SK-N-SH (cell line): Measurements from ENCODE around the gene SESTD1. TPM values are rescaled to one million over a fixed set of nuclear protein-coding genes. Genes with fewer than 3 reads are reported as not detected.

Source experiments
- CTCF ChIA-PET: fragments of 300-600, 350-600 bp; formaldehyde crosslinking; extraction: SDS; loops from one replicate; lab custom pipeline; 2021; lab: Yijun Ruan, JAX
- POLR2A ChIA-PET: fragments of 350-600 bp; sonication (Branson Sonifier 250); formaldehyde crosslinking; extraction: SDS; loops from one replicate; lab custom pipeline; 2020; ENCODE audit warnings: antibody characterized with exemption, inconsistent platforms; lab: Yijun Ruan, JAX
- DNase-seq: peaks from one replicate; pipeline ENCODE4 v3.0.0; 2012
- H2AFZ ChIP-seq: fragments of 200-600 bp; sonication (generic); 2 replicates; pipeline ENCODE4 v1.8.1; 2016; ENCODE audit warnings: antibody characterized with exemption, mild to moderate bottlenecking, low read depth
- H3F3A ChIP-seq: fragments of 200-600 bp; sonication (generic); replicated peaks from 2 replicates; pipeline ENCODE3; 2016; ENCODE audit warnings: antibody characterized with exemption, mild to moderate bottlenecking; ENCODE audit not compliant: insufficient read depth
- H3K27ac ChIP-seq, 2 experiments: fragments of 200-500 bp in 1 of 2; fragments of 200-600 bp in 1 of 2; sonication (Bioruptor generic) in 1 of 2; sonication (generic), shearing (Covaris generic) in 1 of 2; 2 replicates each; pipeline versions ENCODE4 v1.5.1 to v1.6.1; 2014 to 2016; ENCODE audit warnings: low read depth in 2 of 2, inconsistent platforms in 1 of 2, low read length in 1 of 2, mild to moderate bottlenecking in 1 of 2, mixed read lengths in 1 of 2
- H3K27me3 ChIP-seq: fragments of 200-600 bp; sonication (generic), shearing (Covaris generic); 2 replicates; pipeline ENCODE4 v1.6.1; 2016; ENCODE audit warnings: mixed run types; ENCODE audit not compliant: insufficient read depth
- H3K36me3 ChIP-seq, 2 experiments: fragments of 200-500 bp in 1 of 2; fragments of 200-600 bp in 1 of 2; sonication (Bioruptor generic) in 1 of 2; sonication (generic) in 1 of 2; replicated peaks in 1 of 2; 2 replicates each; pipeline versions ENCODE3 to v1.5.1; 2014 to 2016; ENCODE audit warnings: low read length in 1 of 2, mild to moderate bottlenecking in 1 of 2; ENCODE audit not compliant: insufficient read depth in 2 of 2, control insufficient read depth in 1 of 2
- H3K4me1 ChIP-seq, 2 experiments: fragments of 200-500 bp in 1 of 2; fragments of 200-600 bp in 1 of 2; sonication (Bioruptor generic) in 1 of 2; sonication (generic), shearing (Covaris generic) in 1 of 2; 2 replicates each; pipeline versions ENCODE4 v1.5.1 to v1.6.1; 2014 to 2016; ENCODE audit warnings: low read depth in 1 of 2, low read length in 1 of 2, mixed run types in 1 of 2; ENCODE audit not compliant: insufficient read depth in 2 of 2, control insufficient read depth in 1 of 2
- H3K4me2 ChIP-seq: fragments of 200-600 bp; sonication (generic), shearing (Covaris generic); 2 replicates; pipeline ENCODE4 v1.6.1; 2017; ENCODE audit warnings: mixed run types
- H3K4me3 ChIP-seq, 2 experiments: fragments of 200-500 bp in 1 of 2; fragments of 200-600 bp in 1 of 2; sonication (Bioruptor generic) in 1 of 2; sonication (generic), shearing (Covaris generic) in 1 of 2; 2 replicates each; pipeline versions ENCODE4 v1.5.1 to v1.8.1; 2014 to 2016; ENCODE audit warnings: low read depth in 2 of 2, inconsistent platforms in 1 of 2, low read length in 1 of 2, mild to moderate bottlenecking in 1 of 2, mixed read lengths in 1 of 2, moderate library complexity in 1 of 2
- H3K79me2 ChIP-seq: fragments of 200-600 bp; sonication (generic); 2 replicates; pipeline ENCODE4 v1.8.1; 2017; ENCODE audit warnings: mild to moderate bottlenecking; ENCODE audit not compliant: insufficient read depth
- H3K9ac ChIP-seq: fragments of 200-600 bp; sonication (generic); 2 replicates; pipeline ENCODE4 v1.6.1; 2017; ENCODE audit warnings: mixed run types
- H3K9me2 ChIP-seq: fragments of 200-600 bp; sonication (generic); 2 replicates; pipeline ENCODE4 v1.6.1; 2017; ENCODE audit warnings: mixed run types
- H3K9me3 ChIP-seq: fragments of 200-600 bp; sonication (generic); 2 replicates; pipeline ENCODE4 v1.6.1; 2017; ENCODE audit warnings: mixed run types, mild to moderate bottlenecking, moderate library complexity
- H4K20me1 ChIP-seq: fragments of 200-600 bp; sonication (generic); 2 replicates; pipeline ENCODE4 v1.6.1; 2017; ENCODE audit warnings: mild to moderate bottlenecking, mixed run types; ENCODE audit not compliant: insufficient read depth
- EP300 ChIP-seq, 2 experiments: IDR thresholded peaks; 2 replicates each; pipeline versions ENCODE4 v1.4.0 to v1.6.1; 2012; ENCODE audit warnings: borderline replicate concordance in 1 of 2, low read depth in 1 of 2, low read length in 1 of 2
- IRF3 ChIP-seq: fragments of 150-350 bp; IDR thresholded peaks from 2 replicates; pipeline ENCODE4 v1.6.1; 2016; ENCODE audit warnings: mild to moderate bottlenecking, low read depth, low read length
- JUND ChIP-seq: IDR thresholded peaks from 2 replicates; pipeline ENCODE4 v1.4.0; 2012
- NFIC ChIP-seq: IDR thresholded peaks from 2 replicates; pipeline ENCODE4 v1.4.0; 2012; ENCODE audit warnings: borderline replicate concordance
- NRF1 ChIP-seq: IDR thresholded peaks from 2 replicates; pipeline ENCODE4 v1.6.1; 2012; ENCODE audit warnings: low read depth, mild to moderate bottlenecking, low read length
- PBX3 ChIP-seq: IDR thresholded peaks from 2 replicates; pipeline ENCODE4; 2012
- RAD21 ChIP-seq: IDR thresholded peaks from 2 replicates; pipeline ENCODE4 v1.6.1; 2012; ENCODE audit warnings: mild to moderate bottlenecking, low read length
- SIN3A ChIP-seq: IDR thresholded peaks from 2 replicates; pipeline ENCODE4 v1.6.1; 2012; ENCODE audit warnings: low read depth, mild to moderate bottlenecking, low read length, moderate library complexity, borderline replicate concordance
- TAF1 ChIP-seq: IDR thresholded peaks from 2 replicates; pipeline ENCODE4 v1.6.1; 2012; ENCODE audit warnings: low read depth, mild to moderate bottlenecking, low read length, moderate library complexity, borderline replicate concordance
- YY1 ChIP-seq: IDR thresholded peaks from 2 replicates; pipeline ENCODE4 v1.4.0; 2012; ENCODE audit warnings: low read depth, mild to moderate bottlenecking
- WGBS: methylation state at CpG from one replicate; pipeline ENCODE4 v1.1.6; 2017; ENCODE audit warnings: low lambda C conversion rate; 5-methylcytosine and 5-hydroxymethylcytosine counted together
- polyA plus RNA-seq, 3 experiments: library from polyadenylated mRNA; depleted of rRNA; stranded (reverse); fragments of >200 nt; gene quantifications; 2 replicates each; pipeline ENCODE4 v1.2.3, GENCODE V29; 2012
- TF ChIP-seq, protein P1 (sequence below): fragments of 200-600 bp; sonication (generic); IDR thresholded peaks from 2 replicates; pipeline ENCODE4 v1.6.1; 2017; ENCODE audit warnings: antibody characterized with exemption, mild to moderate bottlenecking, moderate library complexity
- TF ChIP-seq, protein P2 (sequence below): IDR thresholded peaks from 2 replicates; pipeline ENCODE4 v1.4.0; 2012; ENCODE audit warnings: low read depth, borderline replicate concordance

The SESTD1 gene
- polyA plus RNA-seq, 1 of the 3 experiments (the other 2 are of a cell fraction), result 4.6 TPM

DNA sequence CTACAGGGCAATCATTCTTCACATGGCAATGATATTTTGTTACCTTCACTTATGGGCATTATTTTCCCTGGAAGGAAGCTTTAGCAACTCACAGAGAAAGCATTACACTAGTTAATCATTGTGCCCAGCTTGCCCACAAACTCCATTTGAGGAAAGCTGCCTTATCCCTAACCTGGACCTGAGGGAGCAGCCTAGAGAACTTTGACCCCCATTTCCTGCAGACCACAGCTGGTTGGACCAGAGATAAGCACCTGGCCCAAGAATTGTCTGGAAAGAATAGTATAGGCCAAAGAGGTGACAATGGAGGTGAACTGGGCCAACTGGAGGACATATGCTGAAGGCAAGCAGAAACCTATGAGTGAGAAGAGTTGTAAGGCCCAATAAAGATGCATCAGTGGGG, 48.4 kb upstream of the SESTD1 start (continued):
- TF ChIP-seq TAF1 (no peak), EP300 (IDR thresholded peaks at IDR 0.05; ENCODE audit: borderline replicate concordance in 1 of 2, low read depth in 1 of 2, low read length in 1 of 2) (no peak)
- TF ChIP-seq, protein P1, sequence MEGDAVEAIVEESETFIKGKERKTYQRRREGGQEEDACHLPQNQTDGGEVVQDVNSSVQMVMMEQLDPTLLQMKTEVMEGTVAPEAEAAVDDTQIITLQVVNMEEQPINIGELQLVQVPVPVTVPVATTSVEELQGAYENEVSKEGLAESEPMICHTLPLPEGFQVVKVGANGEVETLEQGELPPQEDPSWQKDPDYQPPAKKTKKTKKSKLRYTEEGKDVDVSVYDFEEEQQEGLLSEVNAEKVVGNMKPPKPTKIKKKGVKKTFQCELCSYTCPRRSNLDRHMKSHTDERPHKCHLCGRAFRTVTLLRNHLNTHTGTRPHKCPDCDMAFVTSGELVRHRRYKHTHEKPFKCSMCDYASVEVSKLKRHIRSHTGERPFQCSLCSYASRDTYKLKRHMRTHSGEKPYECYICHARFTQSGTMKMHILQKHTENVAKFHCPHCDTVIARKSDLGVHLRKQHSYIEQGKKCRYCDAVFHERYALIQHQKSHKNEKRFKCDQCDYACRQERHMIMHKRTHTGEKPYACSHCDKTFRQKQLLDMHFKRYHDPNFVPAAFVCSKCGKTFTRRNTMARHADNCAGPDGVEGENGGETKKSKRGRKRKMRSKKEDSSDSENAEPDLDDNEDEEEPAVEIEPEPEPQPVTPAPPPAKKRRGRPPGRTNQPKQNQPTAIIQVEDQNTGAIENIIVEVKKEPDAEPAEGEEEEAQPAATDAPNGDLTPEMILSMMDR, result no peak
- TF ChIP-seq, protein P2, sequence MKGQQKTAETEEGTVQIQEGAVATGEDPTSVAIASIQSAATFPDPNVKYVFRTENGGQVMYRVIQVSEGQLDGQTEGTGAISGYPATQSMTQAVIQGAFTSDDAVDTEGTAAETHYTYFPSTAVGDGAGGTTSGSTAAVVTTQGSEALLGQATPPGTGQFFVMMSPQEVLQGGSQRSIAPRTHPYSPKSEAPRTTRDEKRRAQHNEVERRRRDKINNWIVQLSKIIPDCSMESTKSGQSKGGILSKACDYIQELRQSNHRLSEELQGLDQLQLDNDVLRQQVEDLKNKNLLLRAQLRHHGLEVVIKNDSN, result no peak

DNA sequence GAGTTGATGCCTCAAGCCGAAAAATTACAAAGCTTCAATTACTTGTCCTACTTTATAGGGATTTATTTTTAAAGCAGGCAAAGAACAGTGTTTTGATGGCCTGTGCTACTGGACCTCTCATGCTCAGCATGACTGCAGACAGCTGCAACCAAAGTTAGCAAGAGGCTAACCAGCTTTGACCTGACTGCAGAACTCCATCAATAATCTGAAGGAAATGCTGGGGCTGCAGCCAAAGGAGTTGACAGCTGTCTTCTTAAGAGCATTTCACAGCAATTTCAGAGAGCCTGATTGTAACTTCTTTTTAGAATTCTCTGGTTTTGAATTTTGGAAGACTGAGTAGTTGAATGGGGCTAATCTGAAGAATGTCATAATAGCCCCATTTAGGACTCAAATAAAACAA, 46.5 kb upstream of the SESTD1 start:
- H2AFZ ChIP-seq, result no peak overlapping the region
- no peak overlapping the region for H3K4me2 ChIP-seq
- H3K36me3 ChIP-seq, result no peaks in the 10 kb centered on the region
- H4K20me1 ChIP-seq, result no peaks in the 10 kb centered on the region
- no peaks in the 10 kb centered on the region for H3K27me3 ChIP-seq
- no peaks in the 10 kb centered on the region for H3K9me2 ChIP-seq
- H3K27ac ChIP-seq, result no peak overlapping the region
- no peak overlapping the region for H3K9ac ChIP-seq
- no peaks in the 10 kb centered on the region for H3K4me1 ChIP-seq
- no peaks in the 10 kb centered on the region for H3K9me3 ChIP-seq
- CTCF ChIA-PET, result interaction anchor here (1.0 kb wide), 1 partner anchor 13 kb away, joined by 3 read pairs; no protein-coding TSS in a partner anchor
- H3K79me2 ChIP-seq, result no peaks in the 10 kb centered on the region
- DNase-seq, result no peak
- POLR2A ChIA-PET, result no interaction called here
- 48% methylated on average over 1 of the region's 1 CpG for WGBS
- TF ChIP-seq, protein P2, result no peak
- TF ChIP-seq EP300 (IDR thresholded peaks at IDR 0.05; ENCODE audit: borderline replicate concordance in 1 of 2, low read depth in 1 of 2, low read length in 1 of 2) (no peak), NFIC (no peak), RAD21 (no peak), IRF3 (no peak), YY1 (no peak), SIN3A (no peak), PBX3 (no peak), NRF1 (no peak), JUND (no peak)
- TF ChIP-seq, protein P1, result no peak
- H3F3A ChIP-seq, result no peaks in the 10 kb centered on the region
- no peak overlapping the region for H3K4me3 ChIP-seq
